GM13976 (cell line): ENCODE measurements around the gene TRABD2B.

ENCODE experiments used
- DNase-seq: peaks from one replicate; pipeline ENCODE4 v3.0.0; 2012; ENCODE audit warnings: low spot score
- in situ Hi-C: fragments of 300-500 bp; cut with MboI; formaldehyde crosslinking; loops from one replicate; pipeline ENCODE4 v1.12.0; 2022; ENCODE audit warnings: low sequenced_read_pairs, mixed read lengths, inconsistent platforms; ENCODE audit not compliant: unreplicated experiment
- TF ChIP-seq, protein P1 (sequence below): IDR thresholded peaks from 2 replicates; pipeline ENCODE4 v1.5.1; 2012; ENCODE audit warnings: borderline replicate concordance, mild to moderate bottlenecking; ENCODE audit not compliant: insufficient read depth; ENCODE audit errors: extremely low read depth, missing control alignments, control extremely low read depth

TRABD2B gene

GRCh38 chr1:47944561-47944960 is 52.6 kb downstream of the TRABD2B start:
- TF ChIP-seq, protein P1, sequence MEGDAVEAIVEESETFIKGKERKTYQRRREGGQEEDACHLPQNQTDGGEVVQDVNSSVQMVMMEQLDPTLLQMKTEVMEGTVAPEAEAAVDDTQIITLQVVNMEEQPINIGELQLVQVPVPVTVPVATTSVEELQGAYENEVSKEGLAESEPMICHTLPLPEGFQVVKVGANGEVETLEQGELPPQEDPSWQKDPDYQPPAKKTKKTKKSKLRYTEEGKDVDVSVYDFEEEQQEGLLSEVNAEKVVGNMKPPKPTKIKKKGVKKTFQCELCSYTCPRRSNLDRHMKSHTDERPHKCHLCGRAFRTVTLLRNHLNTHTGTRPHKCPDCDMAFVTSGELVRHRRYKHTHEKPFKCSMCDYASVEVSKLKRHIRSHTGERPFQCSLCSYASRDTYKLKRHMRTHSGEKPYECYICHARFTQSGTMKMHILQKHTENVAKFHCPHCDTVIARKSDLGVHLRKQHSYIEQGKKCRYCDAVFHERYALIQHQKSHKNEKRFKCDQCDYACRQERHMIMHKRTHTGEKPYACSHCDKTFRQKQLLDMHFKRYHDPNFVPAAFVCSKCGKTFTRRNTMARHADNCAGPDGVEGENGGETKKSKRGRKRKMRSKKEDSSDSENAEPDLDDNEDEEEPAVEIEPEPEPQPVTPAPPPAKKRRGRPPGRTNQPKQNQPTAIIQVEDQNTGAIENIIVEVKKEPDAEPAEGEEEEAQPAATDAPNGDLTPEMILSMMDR: no peak
- in situ Hi-C loops: no loop called here
- no peak for DNase-seq

DNA sequence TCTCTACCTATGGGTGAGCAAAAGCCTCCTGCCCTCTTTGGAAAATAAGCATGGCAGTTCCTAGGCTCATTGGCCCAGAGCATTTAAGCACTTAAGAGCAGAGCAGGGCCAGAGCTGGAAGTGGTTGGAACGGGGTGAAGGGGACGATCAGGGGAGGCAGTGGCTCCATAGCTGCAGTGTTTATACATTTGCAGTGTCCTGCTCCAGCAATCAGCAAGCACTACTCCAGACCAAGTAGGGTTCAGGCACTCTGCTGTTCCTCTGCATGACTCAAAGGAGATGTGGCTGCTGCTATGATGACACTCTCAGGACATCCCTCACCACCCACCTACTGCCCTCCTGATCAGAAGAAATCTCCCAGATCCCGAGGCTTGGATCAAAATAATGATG is 55.0 kb downstream of the TRABD2B start:
- TF ChIP-seq, protein P1: no peak
- DNase-seq: no peak
- in situ Hi-C loops: no loop called here

- DNase-seq: no peak
- TF ChIP-seq, protein P1: no peak
- in situ Hi-C loops: no loop called here
Measured at GRCh38 chr1:47941609-47942239, 55.5 kb downstream of the TRABD2B start.

GRCh38 chr1:47940779-47941178 is 56.4 kb downstream of the TRABD2B start:
- DNase-seq: no peak
- in situ Hi-C loops: no loop called here
- TF ChIP-seq, protein P1: no peak

GRCh38 chr1:47940326-47940725 is 56.9 kb downstream of the TRABD2B start:
- no peak for DNase-seq
- TF ChIP-seq, protein P1: no peak
- in situ Hi-C loops: no loop called here

DNA sequence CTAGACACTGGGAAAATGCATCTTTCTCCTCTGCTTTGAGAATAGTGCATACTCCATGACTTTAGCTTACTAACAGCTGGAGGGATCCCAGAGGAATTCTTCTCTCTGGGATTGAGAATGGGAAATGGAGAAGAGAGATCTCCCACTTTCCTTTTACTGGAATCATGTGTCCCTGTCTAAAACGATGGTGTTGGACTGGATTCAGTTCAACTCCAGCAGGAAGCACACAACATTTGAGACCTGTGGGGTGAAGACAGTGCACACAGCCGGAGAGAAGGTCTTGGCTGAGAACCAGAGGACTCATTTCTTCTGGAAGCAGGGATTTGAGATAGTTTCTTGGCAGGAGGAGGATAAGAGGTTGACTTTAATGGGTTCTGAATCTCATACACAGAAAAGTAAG is 58.7 kb downstream of the TRABD2B start:
- in situ Hi-C loops: no loop called here
- DNase-seq: no peak
- TF ChIP-seq, protein P1: no peak
